Sigmoid colon (tissue), 4 donors: ENCODE data around the gene CNTNAP4.

Source experiments
- CTCF ChIP-seq, 4 experiments: fragments of 450-650 bp in 3 of 4; fragments of 200-600 bp in 1 of 4; IDR thresholded peaks; one replicate each; pipeline ENCODE4 v1.5.1; 2016 to 2019; ENCODE audit warnings: antibody characterized with exemption in 4 of 4, mild to moderate bottlenecking in 3 of 4, moderate library complexity in 2 of 4
- EP300 ChIP-seq, 4 donors: sonication (generic); formaldehyde crosslinking; IDR thresholded peaks; one replicate each; pipeline ENCODE4 v1.6.1; 2017; ENCODE audit warnings: antibody characterized with exemption in 4 of 4
- POLR2A ChIP-seq, 2 donors: fragments of 450-650 bp; IDR thresholded peaks; one replicate each; pipeline ENCODE4 v1.6.1; 2016; ENCODE audit warnings: antibody characterized with exemption in 2 of 2, mild to moderate bottlenecking in 2 of 2, moderate library complexity in 2 of 2
- POLR2AphosphoS5 ChIP-seq, 4 donors: sonication (generic); formaldehyde crosslinking; IDR thresholded peaks; one replicate each; pipeline ENCODE4 v1.6.1; 2017; ENCODE audit warnings: antibody characterized with exemption in 4 of 4

GRCh38 chr16:76268824-76269223, 8.4 kb upstream of the CNTNAP4 start:
- TF ChIP-seq CTCF (IDR thresholded peaks at IDR 0.05) (no peak), POLR2A (IDR thresholded peaks at IDR 0.05) (no peak), EP300 (IDR thresholded peaks at IDR 0.05) (no peak), POLR2AphosphoS5 (IDR thresholded peaks at IDR 0.05) (no peak)
